ENCODE data around the gene YEATS2.
"Not testable (repeated sequence)": the region's sequence is repeated elsewhere in the genome, so short reads cannot be mapped to it uniquely, and the experiment has no call there.

Gene YEATS2

DNA sequence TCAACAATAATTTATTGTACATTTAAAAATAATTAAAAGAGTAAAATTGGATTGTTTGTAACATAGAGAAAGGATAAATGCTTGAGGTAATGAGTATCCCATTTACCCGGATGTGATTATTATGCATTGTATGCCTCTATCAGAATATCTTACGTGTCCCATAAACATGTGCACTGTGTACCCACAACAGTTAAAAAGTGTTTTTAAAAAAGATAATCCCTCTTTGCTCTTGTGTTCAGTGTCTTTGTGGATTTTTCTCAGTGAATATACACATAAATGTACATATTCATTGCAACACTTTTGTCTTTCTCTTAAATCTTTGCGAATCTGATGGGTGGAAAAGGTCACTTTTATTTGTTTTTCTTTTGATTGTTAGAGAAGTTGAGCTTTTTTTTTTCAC, 20.4 kb downstream of the YEATS2 start:
- Histone ChIP-seq H3K27ac (ENCODE audit: low read length) (no peak overlapping the region), H3K36me3 (ENCODE audit: control insufficient read depth in 1 of 2, insufficient read depth in 2 of 2, low read length in 2 of 2) (peaks cover 16 to 26% of the 10 kb centered on the region in 2 donors), H3K9me3 (ENCODE audit: control insufficient read depth in 1 of 2, low read length in 2 of 2) (no peaks in the 10 kb centered on the region), H3K4me3 (ENCODE audit: low read depth in 1 of 2, low read length in 2 of 2) (no peak overlapping the region), H3K27me3 (ENCODE audit: low read depth, low read length) (no peaks in the 10 kb centered on the region), H3K4me1 (ENCODE audit: control insufficient read depth in 1 of 2, insufficient read depth in 2 of 2, low read length in 2 of 2) (no peaks in the 10 kb centered on the region)

DNA sequence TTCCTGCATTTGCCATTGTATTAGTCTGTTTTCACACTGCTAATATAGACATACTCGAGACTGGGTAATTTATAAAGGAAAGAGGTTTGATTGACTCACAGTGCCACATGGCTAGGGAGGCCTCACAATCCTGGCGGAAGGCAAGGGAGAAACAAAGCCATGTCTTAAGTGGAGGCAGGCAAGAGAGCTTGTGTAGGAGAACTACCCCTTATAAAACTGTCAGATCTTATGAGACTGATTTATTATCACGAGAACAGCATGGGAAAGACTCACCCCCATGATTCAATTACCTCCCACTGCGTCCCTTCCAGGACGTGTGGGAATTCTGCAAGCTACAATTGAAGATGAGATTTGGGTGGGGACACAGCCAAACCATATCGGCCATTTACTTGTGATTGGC, 27.8 kb downstream of the YEATS2 start:
- peaks cover 44 to 50% of the 10 kb centered on the region in 2 donors for H3K36me3 ChIP-seq (ENCODE audit: control insufficient read depth in 1 of 2, insufficient read depth in 2 of 2, low read length in 2 of 2)
- H3K27ac ChIP-seq (ENCODE audit: low read length), result no peak overlapping the region

DNA sequence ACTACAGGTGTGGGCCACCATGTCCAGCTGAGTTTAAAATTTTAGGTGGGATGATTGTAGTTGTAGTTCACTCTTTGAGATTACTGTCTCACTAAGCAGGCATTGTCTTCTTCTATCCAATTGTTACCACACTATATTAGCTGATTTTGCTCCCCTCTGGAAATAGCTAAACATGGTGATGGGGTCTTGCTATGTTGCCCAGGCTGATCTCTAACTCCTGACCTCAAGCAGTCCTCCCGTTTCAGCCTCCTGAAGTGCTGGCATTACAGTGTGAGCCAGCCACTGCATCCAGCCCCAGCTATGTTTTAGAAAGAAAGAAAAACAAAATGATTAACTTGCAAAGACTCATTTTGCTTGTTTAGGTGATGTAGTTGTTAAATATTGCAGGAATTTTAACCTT, 30.6 kb downstream of the YEATS2 start:
- Histone ChIP-seq H3K36me3 (ENCODE audit: control insufficient read depth in 1 of 2, insufficient read depth in 2 of 2, low read length in 2 of 2) (peaks cover 29 to 42% of the 10 kb centered on the region in 2 donors), H3K4me3 (ENCODE audit: low read depth in 1 of 2, low read length in 2 of 2) (no peak overlapping the region), H3K27me3 (ENCODE audit: low read depth, low read length) (no peaks in the 10 kb centered on the region), H3K4me1 (ENCODE audit: control insufficient read depth in 1 of 2, insufficient read depth in 2 of 2, low read length in 2 of 2) (no peaks in the 10 kb centered on the region), H3K27ac (ENCODE audit: low read length) (no peak overlapping the region), H3K9me3 (ENCODE audit: control insufficient read depth in 1 of 2, low read length in 2 of 2) (no peaks in the 10 kb centered on the region)

More for the DNA sequence above, 27.8 kb downstream of the YEATS2 start:
- Histone ChIP-seq H3K4me3 (ENCODE audit: low read depth in 1 of 2, low read length in 2 of 2) (no peak overlapping the region), H3K27me3 (ENCODE audit: low read depth, low read length) (no peaks in the 10 kb centered on the region), H3K9me3 (ENCODE audit: control insufficient read depth in 1 of 2, low read length in 2 of 2) (no peaks in the 10 kb centered on the region), H3K4me1 (ENCODE audit: control insufficient read depth in 1 of 2, insufficient read depth in 2 of 2, low read length in 2 of 2) (no peaks in the 10 kb centered on the region)

DNA sequence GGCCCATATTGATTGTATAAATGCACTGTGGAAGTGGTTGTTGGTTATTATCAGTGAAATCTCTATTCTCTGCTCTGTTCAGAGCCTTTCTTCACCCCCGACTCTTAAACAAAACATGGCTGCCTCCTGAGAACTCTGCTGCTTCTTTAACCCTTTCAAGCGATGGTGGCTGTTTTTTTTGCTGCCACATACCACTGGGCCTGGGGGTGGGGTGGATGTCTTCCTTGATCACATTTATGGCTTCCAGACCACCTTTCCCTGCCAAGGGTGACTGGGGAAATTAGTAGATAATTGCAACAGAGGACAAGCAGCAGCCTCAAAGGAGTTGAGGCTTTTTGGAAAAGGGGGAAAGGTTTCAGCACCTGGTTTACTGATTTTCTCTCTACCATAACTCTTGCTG, 32.8 kb downstream of the YEATS2 start:
- H3K4me3 ChIP-seq (ENCODE audit: low read depth in 1 of 2, low read length in 2 of 2), result no peak overlapping the region
- no peaks in the 10 kb centered on the region for H3K9me3 ChIP-seq (ENCODE audit: control insufficient read depth in 1 of 2, low read length in 2 of 2)
- no peaks in the 10 kb centered on the region for H3K4me1 ChIP-seq (ENCODE audit: control insufficient read depth in 1 of 2, insufficient read depth in 2 of 2, low read length in 2 of 2)
- no peak overlapping the region for H3K27ac ChIP-seq (ENCODE audit: low read length)
- H3K27me3 ChIP-seq (ENCODE audit: low read depth, low read length), result no peaks in the 10 kb centered on the region
- H3K36me3 ChIP-seq (ENCODE audit: control insufficient read depth in 1 of 2, insufficient read depth in 2 of 2, low read length in 2 of 2), result peaks cover 28 to 49% of the 10 kb centered on the region in 2 donors

GRCh38 chr3:183731611-183732010, 34.0 kb downstream of the YEATS2 start:
- Histone ChIP-seq H3K27me3 (ENCODE audit: low read depth, low read length) (no peaks in the 10 kb centered on the region), H3K9me3 (ENCODE audit: control insufficient read depth in 1 of 2, low read length in 2 of 2) (no peaks in the 10 kb centered on the region), H3K36me3 (ENCODE audit: control insufficient read depth in 1 of 2, insufficient read depth in 2 of 2, low read length in 2 of 2) (peaks cover 20 to 46% of the 10 kb centered on the region in 2 donors), H3K4me1 (ENCODE audit: control insufficient read depth in 1 of 2, insufficient read depth in 2 of 2, low read length in 2 of 2) (no peaks in the 10 kb centered on the region), H3K4me3 (ENCODE audit: low read depth in 1 of 2, low read length in 2 of 2) (no peak overlapping the region), H3K27ac (ENCODE audit: low read length) (no peak overlapping the region)

- Histone ChIP-seq H3K4me3 (ENCODE audit: low read depth in 1 of 2, low read length in 2 of 2) (no peak overlapping the region), H3K36me3 (ENCODE audit: control insufficient read depth in 1 of 2, insufficient read depth in 2 of 2, low read length in 2 of 2) (peaks cover 14 to 44% of the 10 kb centered on the region in 2 donors), H3K9me3 (ENCODE audit: control insufficient read depth in 1 of 2, low read length in 2 of 2) (no peaks in the 10 kb centered on the region), H3K27me3 (ENCODE audit: low read depth, low read length) (no peaks in the 10 kb centered on the region), H3K27ac (ENCODE audit: low read length) (no peak overlapping the region), H3K4me1 (ENCODE audit: control insufficient read depth in 1 of 2, insufficient read depth in 2 of 2, low read length in 2 of 2) (no peaks in the 10 kb centered on the region)
Observed at GRCh38 chr3:183733553-183733952, 36.0 kb downstream of the YEATS2 start.

DNA sequence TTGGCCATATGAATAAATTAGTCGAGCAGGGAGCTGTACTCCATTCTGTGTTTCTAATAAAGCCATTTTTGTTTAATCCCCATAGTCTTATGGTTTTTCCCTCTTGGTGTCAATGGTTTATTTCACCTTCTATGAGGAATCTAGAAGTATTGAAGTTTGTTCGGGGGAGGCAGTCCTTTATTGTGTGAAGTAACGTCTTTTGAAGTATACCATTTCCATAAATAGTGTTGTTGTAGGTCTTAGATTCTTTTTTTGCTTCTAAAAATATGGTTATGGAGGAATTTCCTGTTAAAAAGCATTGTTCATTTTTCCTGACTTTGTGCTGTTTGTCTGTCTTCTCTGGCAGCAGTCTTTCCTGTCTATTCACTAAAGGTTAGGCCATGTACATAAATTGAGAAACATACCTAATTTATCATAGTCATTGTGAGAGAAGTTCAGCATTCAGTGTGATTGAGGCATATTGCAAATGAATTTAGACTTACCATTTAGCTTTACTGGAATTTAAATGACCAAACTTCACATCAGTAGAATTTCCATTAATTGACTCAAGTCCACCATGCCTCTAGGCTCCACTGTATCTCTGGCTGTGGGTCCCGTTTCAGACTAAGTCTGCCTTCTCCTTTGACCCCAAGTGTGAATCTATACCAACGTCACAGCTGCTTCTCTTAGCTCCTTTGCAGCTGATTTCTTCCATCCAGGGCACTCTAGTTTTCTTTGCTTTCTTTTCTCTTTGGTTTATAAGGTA, 37.3 kb downstream of the YEATS2 start:
- H3K4me3 ChIP-seq (ENCODE audit: low read depth in 1 of 2, low read length in 2 of 2), result no peak overlapping the region
- peaks cover 7 to 40% of the 10 kb centered on the region in 2 donors for H3K36me3 ChIP-seq (ENCODE audit: control insufficient read depth in 1 of 2, insufficient read depth in 2 of 2, low read length in 2 of 2)
- no peaks in the 10 kb centered on the region for H3K27me3 ChIP-seq (ENCODE audit: low read depth, low read length)
- H3K4me1 ChIP-seq (ENCODE audit: control insufficient read depth in 1 of 2, insufficient read depth in 2 of 2, low read length in 2 of 2), result no peaks in the 10 kb centered on the region
- H3K27ac ChIP-seq (ENCODE audit: low read length), result no peak overlapping the region
- H3K9me3 ChIP-seq (ENCODE audit: control insufficient read depth in 1 of 2, low read length in 2 of 2), result no peaks in the 10 kb centered on the region

DNA sequence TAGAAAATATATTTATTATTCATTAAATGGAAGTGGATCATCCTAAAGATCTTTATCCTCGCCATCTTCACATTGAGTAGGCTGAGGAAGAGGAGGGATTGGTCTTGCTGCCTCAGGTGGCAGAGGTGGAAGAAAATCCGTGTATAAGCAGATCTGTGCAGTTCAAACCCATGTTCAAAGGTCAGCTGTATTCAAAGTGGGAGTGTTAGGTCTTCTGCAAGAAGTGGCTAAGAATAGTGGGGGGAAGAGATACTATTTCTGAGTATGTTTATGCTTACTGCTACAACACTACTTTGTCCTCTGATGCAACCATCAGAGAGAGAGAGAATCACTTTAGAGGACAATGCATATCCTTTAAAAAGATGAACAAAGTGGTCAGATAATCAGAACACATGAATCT, 39.5 kb downstream of the YEATS2 start:
- H3K27ac ChIP-seq (ENCODE audit: low read length), result no peak overlapping the region
- H3K9me3 ChIP-seq (ENCODE audit: control insufficient read depth in 1 of 2, low read length in 2 of 2), result no peaks in the 10 kb centered on the region
- no peaks in the 10 kb centered on the region for H3K27me3 ChIP-seq (ENCODE audit: low read depth, low read length)
- no peaks in the 10 kb centered on the region for H3K4me1 ChIP-seq (ENCODE audit: control insufficient read depth in 1 of 2, insufficient read depth in 2 of 2, low read length in 2 of 2)
- H3K36me3 ChIP-seq (ENCODE audit: control insufficient read depth in 1 of 2, insufficient read depth in 2 of 2, low read length in 2 of 2), result peaks cover 7 to 35% of the 10 kb centered on the region in 2 donors
- no peak overlapping the region for H3K4me3 ChIP-seq (ENCODE audit: low read depth in 1 of 2, low read length in 2 of 2)

DNA sequence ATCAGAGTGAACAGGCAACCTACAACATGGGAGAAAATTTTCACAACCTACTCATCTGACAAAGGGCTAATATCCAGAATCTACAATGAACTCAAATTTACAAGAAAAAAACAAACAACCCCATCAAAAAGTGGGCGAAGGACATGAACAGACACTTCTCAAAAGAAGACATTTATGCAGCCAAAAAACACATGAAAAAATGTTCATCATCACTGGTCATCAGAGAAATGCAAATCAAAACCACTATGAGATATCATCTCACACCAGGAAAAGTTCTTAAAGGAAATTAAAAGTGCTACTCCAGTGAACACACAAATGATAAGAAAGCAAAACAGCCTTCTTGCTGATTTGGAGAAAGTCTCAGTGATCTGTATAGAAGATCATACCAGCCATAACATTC, 42.6 kb downstream of the YEATS2 start:
- H3K9me3 ChIP-seq (ENCODE audit: control insufficient read depth in 1 of 2, low read length in 2 of 2); H3K4me3 ChIP-seq (ENCODE audit: low read depth in 1 of 2, low read length in 2 of 2); H3K27me3 ChIP-seq (ENCODE audit: low read depth, low read length); H3K4me1 ChIP-seq (ENCODE audit: control insufficient read depth in 1 of 2, insufficient read depth in 2 of 2, low read length in 2 of 2); H3K27ac ChIP-seq (ENCODE audit: low read length): not testable (repeated sequence)
- peaks cover 9 to 11% of the 10 kb centered on the region in 2 donors for H3K36me3 ChIP-seq (ENCODE audit: control insufficient read depth in 1 of 2, insufficient read depth in 2 of 2, low read length in 2 of 2)

- peaks cover 2 to 4% of the 10 kb centered on the region in 2 donors for H3K36me3 ChIP-seq (ENCODE audit: control insufficient read depth in 1 of 2, insufficient read depth in 2 of 2, low read length in 2 of 2)
- H3K9me3 ChIP-seq (ENCODE audit: control insufficient read depth in 1 of 2, low read length in 2 of 2), result no peaks in the 10 kb centered on the region
- no peaks in the 10 kb centered on the region for H3K27me3 ChIP-seq (ENCODE audit: low read depth, low read length)
- H3K27ac ChIP-seq (ENCODE audit: low read length), result no peak overlapping the region
- no peak overlapping the region for H3K4me3 ChIP-seq (ENCODE audit: low read depth in 1 of 2, low read length in 2 of 2)
- H3K4me1 ChIP-seq (ENCODE audit: control insufficient read depth in 1 of 2, insufficient read depth in 2 of 2, low read length in 2 of 2), result no peaks in the 10 kb centered on the region
Observed at GRCh38 chr3:183743231-183743630, 45.6 kb downstream of the YEATS2 start.

GRCh38 chr3:183745300-183746098, 47.9 kb downstream of the YEATS2 start:
- peaks cover 4 to 7% of the 10 kb centered on the region in 2 donors for H3K36me3 ChIP-seq (ENCODE audit: control insufficient read depth in 1 of 2, insufficient read depth in 2 of 2, low read length in 2 of 2)
- no peak overlapping the region for H3K4me3 ChIP-seq (ENCODE audit: low read depth in 1 of 2, low read length in 2 of 2)
- no peaks in the 10 kb centered on the region for H3K4me1 ChIP-seq (ENCODE audit: control insufficient read depth in 1 of 2, insufficient read depth in 2 of 2, low read length in 2 of 2)
- H3K9me3 ChIP-seq (ENCODE audit: control insufficient read depth in 1 of 2, low read length in 2 of 2), result no peaks in the 10 kb centered on the region
- no peaks in the 10 kb centered on the region for H3K27me3 ChIP-seq (ENCODE audit: low read depth, low read length)
- H3K27ac ChIP-seq (ENCODE audit: low read length), result no peak overlapping the region
